NCI-H748 (cell line): ENCODE results near the gene PRM2.
"Not testable (repeated sequence)": the region's sequence is repeated elsewhere in the genome, so short reads cannot be mapped to it uniquely, and the experiment has no call there.

Experiments
- DNase-seq: peaks from one replicate; lab custom pipeline; 2025; ENCODE audit not compliant: unreplicated experiment; lab: John Stamatoyannopoulos, UW

The PRM2 gene

GRCh38 chr16:11290102-11290893, 14.0 kb upstream of the PRM2 start:
- DNase-seq, result no peak

DNA sequence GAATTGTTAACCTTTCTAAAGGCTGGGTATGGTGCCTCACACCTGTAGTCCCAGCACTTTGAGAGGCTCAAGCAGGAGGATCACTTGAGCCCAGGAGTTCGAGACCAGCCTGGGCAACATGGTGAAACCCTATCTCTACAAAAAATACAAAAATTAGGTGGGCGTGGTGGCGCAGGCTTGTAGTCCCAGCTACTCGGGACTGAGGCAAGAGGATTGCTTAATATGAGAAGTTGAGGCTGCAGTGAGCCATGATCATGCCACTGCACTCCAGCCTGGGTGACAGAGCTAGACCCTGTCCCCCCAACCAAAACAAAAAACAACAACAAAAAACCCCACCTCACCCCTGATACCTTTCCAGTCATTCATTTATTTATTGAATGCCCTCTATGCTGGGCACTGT, 13.4 kb upstream of the PRM2 start:
- DNase-seq, result not testable (repeated sequence)

GRCh38 chr16:11289202-11289601, 12.9 kb upstream of the PRM2 start:
- DNase-seq, result no peak

DNA sequence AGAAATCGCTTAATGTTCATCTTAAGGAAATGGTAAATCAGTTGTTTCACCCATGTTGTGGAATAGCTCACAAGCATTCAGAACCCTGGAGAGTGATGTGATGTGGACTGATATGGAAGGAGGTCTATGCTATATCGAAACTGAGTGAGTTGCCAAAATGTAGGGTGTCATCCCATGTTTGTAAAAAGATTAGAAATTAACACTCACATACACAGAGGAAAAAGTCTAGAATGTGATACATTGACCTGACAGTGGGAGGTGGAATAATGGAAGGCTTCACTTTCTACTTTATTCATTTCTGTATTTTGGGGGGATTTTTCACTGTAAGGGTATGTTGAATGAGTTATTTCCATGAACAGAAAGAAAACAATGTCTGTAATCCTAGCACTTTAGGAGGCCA, 9.6 kb upstream of the PRM2 start:
- no peak for DNase-seq

- no peak for DNase-seq
These were observed 7.6 kb upstream of the PRM2 start for GRCh38 chr16:11283820-11284248.

DNA sequence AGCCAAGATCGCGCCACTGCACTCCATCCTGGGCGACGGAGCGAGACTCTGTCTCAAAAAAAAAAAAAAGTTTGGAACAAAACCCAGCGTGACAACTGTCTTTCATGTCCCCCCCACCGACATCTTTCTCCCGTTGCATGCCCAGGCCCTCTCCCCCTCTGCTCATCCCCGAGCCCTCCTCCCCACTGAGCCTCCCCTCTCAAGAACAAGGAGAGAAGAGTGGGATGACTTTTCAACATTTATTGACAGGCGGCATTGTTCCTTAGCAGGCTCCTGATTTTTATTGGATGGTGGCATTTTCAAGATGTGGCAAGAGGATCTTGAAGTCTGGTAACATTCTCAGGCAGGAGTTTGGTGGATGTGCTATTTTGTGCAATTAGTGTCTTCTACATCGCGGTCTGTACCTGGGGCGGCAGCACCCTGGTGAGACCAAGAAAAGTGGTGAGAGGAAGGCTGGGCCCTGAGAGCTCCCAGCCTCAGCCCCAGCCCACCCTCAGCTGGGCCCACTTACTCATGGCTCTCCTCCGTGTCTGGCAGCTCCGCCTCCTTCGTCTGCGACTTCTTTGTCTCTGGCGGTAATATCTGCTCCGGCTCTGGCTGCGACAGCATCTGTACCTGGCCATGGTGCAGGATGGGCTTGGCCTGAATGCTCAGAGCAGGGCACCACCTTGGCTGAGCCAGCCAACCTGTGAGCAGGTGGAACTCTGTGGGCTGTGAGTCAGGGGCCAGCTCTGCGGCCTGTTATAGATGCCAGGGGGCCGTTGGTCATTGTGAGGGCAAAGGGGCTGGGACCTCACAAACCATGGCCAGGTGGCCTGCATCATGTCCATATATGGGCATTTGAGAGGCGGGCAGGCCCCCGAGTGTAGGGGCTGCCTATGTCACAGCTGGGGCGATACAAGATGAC, 4.6 kb upstream of the PRM2 start, which contains the start of gene PRM1:
Gene PRM1, minus strand, starts transcription at position 715 of the 907 bp plus-strand sequence. Its CDS starts 92 bp downstream, at position 623.
- DNase-seq, result no peak

DNA sequence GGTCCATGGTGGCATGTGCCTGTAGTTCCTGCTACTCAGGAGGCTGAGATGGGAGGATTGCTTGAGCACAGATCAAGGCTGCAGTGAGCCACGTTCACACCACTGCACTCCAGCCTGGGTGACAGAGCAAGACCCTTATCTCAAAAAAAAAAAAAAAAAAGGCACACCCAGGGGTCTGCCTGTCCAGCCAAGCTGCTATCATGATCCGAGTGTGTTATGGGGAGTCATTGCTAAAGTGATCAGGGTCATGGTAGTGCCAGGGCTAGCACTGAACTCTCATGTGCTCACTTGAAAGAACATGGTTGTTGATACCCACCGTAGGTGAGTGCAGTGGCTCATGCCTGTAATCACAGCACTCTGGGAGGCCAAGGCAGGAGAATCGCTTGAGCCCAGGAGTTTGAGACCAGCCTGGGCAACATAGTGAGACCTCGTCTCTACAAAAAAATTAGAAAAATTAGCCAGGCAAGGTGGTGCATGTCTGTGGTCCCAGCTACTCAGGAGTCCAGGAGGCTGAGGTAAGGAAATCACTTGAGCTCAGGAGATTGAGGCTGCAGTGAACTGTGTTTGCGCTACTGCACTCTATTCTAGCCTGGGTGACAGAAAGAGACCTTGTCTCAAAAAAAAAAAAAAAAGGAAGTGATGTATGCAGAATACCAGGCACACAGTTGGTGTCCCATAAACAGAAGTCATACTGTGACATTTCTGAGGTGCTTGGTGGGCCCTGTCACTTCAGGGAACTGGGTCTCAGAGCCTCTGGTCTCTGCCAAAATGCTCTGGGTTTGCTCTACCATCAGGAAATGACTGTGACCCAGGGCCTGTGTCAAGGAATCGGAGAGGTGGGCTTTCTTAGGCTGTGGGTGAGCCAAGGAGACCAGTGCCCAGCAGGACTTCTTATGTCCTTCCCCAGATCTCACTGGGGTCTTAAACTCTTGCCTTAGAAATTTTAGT, 2.7 kb upstream of the PRM2 start:
- DNase-seq, result no peak

DNA sequence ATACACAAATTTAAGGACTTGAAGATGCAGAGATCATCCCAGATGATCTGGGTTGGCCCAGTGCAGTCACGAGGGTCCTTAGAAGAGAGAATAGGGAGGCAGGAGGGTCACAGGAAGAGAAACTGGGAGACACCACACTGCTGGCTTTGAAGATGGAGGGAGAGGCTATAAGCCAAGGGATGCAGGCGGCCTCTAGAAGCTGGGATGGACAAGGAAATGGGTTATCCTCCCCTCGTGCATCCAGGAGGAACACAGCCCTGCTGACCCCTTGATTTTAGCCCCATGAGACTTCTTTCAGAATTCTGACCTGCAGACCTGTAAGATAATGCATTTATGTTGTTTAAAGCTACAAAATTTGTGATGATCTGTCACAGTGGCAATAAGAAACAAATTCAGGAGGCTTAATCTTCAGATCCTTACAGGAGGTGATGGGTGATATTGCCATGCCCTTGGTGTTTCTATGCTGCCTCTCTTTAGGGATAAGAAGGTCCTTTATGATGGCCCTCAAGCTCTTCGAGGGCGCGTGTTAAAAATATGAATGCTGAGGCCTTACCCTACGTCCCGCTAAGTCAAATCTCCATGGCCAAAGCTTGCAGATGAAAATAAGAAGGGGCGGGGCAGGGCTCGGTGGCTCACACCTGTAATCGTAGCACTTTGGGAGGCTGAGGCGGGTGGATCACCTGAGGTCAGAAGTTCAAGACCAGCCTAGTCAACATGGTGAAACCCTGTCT, 1.5 kb upstream of the PRM2 start:
- no peak for DNase-seq

DNA sequence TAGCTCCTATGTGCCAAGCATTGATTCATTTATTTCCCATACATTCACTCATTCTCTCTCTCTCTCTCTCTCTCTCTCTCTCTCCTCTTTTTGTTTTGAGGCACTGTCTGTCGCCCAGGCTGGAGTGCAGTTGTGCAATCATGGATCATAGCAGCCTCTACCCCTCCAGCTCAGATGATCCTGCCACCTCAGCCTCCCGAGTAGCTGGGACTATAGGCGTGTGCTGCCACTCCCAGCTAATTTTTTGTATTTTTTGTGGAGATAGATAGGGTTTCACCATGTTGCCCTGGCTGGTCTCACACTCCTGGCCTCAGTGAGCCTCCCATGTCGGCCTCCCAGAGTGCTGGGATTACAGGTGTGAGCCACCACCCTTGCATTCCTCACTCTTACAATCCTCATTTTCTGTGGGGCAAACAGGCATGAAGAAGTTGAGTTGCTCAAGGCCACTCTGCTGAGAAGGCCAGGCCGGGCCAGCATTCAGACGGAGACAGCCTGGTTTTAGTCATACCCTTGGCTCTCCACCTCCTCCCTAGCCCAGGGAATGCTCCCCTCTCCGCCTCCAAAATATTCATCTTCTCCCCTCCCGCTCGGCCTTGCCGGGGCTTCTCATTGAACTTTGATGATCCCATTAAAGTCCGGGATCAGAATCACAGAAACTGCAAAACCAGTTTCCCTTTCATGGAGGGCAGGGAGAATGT, 765 bp upstream of the PRM2 start:
- no peak for DNase-seq

DNA sequence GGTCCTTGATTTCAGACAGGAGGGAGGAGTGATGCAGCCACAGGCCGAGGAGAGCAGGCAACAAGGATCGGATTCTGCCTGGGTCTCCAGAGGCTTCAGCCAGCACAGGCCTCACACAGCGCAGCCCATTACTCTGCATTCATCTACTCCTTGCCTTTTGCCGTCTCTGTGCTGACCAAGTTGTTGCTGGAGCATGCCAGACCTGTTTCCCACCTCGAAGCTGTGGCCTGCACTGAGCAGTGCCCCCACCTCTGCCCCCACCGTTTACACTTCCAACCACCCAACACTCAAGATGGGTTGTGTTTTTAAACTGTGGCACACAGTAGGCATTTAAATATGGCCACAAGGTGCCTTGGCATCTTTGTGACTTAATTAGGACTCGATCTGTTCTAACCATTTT, 1.3 kb downstream of the PRM2 start:
- DNase-seq, result no peak

DNA sequence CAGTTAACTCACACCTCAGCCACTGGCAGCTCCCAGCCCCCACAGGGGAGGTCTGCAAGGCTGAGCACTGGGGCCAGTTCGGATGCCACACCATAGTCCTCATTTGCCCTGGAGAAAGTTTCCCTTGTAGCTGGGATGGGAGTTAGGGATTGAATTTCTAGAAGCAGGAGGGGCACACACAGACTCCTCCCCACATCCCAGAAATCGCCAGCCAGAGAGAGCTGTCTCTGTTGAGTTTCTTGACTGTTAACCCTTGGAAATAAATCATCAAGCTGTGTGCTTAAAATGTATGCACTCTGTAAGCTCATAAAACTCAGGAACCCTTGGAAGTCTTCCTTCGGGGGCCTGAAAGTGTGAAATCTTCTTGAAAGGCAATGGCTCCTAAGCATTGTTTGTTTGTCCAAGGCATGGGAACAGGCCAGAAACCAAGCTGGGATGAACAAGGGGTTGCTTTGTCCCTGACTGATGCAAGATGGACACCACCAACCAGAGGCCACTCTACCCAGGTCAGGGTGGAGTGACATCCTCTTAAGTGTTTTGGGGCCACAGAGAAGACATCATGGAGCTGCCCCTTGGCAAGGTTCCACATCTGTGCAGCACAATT, 2.5 kb downstream of the PRM2 start:
- DNase-seq, result no peak

DNA sequence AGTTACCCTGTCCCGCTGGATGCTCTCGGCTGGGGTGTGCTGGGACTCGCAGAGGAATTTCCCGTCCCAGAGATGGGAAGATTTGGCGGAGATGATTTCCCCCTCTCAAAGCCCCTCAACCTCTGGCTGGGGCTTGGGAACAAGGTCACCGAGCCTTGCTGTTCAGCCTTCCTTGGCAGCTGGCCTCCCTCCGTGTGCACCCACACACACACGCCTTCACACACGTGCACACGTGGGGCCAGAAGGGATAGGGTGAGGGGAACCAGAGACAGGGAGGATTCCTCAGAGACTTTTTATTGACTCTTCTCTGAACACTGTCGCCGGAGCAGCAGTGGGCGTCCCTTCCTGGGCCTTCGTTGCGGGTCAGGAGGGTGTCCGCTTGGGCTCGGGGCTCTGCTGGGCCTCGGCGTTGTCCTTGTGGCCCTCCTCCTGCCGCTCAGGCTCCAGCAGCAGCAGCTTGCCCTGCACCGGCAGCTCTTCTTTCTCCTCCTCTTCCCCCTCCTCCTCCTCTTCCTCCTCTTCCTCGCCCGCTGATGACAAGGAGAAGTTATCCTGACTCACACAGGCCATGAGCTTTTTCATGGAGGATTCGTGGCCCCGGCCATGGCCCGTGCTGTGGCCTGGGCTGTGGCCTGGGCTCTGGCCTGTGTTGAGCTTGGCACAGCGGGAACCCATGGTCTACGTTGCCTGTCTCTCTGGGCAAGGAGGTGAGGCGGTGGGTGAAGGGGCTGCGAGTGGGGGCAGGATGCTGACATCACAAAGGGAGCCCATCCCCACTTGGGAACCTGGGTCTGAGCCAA, 3.2 kb downstream of the PRM2 start, which contains the start of gene PRM3:
Gene PRM3, minus strand, starts transcription at position 709 of the 800 bp plus-strand sequence. Its CDS starts 34 bp downstream, at position 675.
- DNase-seq, result no peak

- DNase-seq, result no peak
These were observed 3.8 kb downstream of the PRM2 start for GRCh38 chr16:11272484-11272883.

GRCh38 chr16:11271610-11272009, 4.7 kb downstream of the PRM2 start:
- no peak for DNase-seq

DNA sequence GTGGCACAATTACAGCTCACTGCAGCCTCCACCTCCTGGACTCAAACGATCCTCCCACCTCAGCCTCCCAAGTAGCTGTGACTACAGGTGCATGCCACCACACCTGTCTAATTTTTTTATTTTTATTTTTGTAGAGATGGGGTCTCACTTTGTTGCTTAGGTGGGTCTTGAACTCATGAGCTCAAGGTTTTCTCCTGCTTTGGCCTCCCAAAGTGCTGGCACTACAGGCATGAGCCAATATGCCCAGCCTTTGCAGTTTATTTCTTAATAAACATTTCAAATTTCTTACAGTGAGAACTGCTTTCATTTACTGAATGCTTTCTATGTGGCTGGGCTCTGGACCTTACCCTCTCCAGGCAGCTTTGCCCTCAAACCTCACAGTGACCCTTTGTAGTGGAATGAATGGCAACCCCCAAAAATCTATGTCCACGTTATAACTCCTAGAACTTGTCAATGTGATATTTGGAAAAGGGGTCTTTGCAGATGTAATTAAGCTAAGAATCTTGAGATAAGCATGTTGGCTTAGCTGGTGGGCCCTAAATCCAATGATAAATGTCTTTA, 5.6 kb downstream of the PRM2 start:
- DNase-seq, result no peak

DNA sequence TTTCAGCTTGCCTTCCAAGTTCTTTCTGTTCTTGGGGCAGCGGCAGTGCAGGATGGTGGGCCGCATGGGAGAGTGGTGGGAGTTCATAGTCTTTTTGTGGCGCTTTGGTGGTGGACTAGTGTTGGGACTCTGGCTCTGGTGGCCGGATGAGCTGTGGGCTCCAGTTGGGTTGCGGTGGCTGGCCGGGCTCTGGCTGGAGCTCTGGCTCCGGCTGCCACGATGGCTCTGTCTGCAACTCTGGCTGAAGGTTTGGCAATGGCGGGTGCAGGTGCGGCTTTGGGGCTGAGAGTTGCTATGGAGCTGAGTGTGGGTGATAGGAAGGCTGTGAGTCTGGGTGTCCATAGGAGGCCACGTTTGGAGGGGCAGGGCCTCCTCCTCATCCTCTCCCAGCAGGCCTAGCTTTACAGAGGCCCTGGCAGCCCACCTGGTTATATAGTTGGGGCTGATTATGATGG, 7.3 kb downstream of the PRM2 start, which contains the start of gene TNP2:
Gene TNP2, minus strand, starts transcription at position 405 of the 455 bp plus-strand sequence. Its CDS starts 63 bp downstream, at position 342.
- no peak for DNase-seq

DNA sequence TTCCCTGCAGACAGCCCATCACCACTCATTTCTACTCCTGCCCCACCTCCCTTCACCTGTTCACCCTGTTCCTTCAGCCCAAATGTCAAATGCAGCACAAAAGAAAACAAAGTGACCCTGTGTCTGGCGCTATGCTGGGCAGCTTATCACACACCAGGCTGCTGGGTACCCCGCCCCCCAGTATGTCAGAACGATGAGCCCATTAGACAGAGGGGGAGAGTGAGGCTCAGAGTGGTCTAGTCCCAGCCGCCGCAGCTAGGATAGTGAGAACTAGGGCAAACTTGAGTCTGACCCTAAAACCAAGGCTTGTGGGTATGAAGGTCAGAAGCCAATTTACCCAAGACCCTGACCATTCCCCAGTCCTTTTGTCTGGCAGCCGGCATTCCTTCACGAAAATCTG, 11.2 kb downstream of the PRM2 start:
- no peak for DNase-seq
